ENCODE results near the gene RP9.

RP9 gene

GRCh38 chr7:33128990-33129805, 20.0 kb upstream of the RP9 start, which contains the start of gene BBS9:
Gene BBS9, plus strand, starts transcription at chr7:33129564. Its CDS starts 16,689 bp downstream, at chr7:33146253.
- Histone ChIP-seq H3K27me3 (ENCODE audit: control insufficient read depth, insufficient read depth, low read length) (no peaks in the 10 kb centered on the region), H3K9ac (ENCODE audit: low read length) (peak within 1 kb of the TSS; percentile 34), H3K4me3 (ENCODE audit: low read length) (peak within 1 kb of the TSS; percentile 97), H3K27ac (ENCODE audit: low read depth, low read length) (peak within 1 kb of the TSS; percentile 77), H3K36me3 (ENCODE audit: control insufficient read depth, insufficient read depth, low read length) (no peaks in the 10 kb centered on the region), H3K4me1 (ENCODE audit: control insufficient read depth, insufficient read depth, low read length) (peaks cover 3% of the 10 kb centered on the region)

- Histone ChIP-seq H3K36me3 (ENCODE audit: control insufficient read depth, insufficient read depth, low read length) (no peaks in the 10 kb centered on the region), H3K27me3 (ENCODE audit: control insufficient read depth, insufficient read depth, low read length) (no peaks in the 10 kb centered on the region), H3K27ac (ENCODE audit: low read depth, low read length) (peak overlapping the region; percentile 77), H3K4me1 (ENCODE audit: control insufficient read depth, insufficient read depth, low read length) (peaks cover 3% of the 10 kb centered on the region), H3K4me3 (ENCODE audit: low read length) (peak overlapping the region; percentile 97), H3K9ac (ENCODE audit: low read length) (no peak overlapping the region)
Observed at GRCh38 chr7:33128631-33128989, 19.4 kb upstream of the RP9 start.

GRCh38 chr7:33127085-33127484, 17.9 kb upstream of the RP9 start:
- H3K9ac ChIP-seq (ENCODE audit: low read length): no peak overlapping the region
- H3K4me3 ChIP-seq (ENCODE audit: low read length): no peak overlapping the region

GRCh38 chr7:33118383-33118782, 9.2 kb upstream of the RP9 start:
- Histone ChIP-seq H3K27ac (ENCODE audit: low read depth, low read length) (no peak overlapping the region), H3K4me3 (ENCODE audit: low read length) (no peak overlapping the region), H3K9ac (ENCODE audit: low read length) (no peak overlapping the region), H3K36me3 (ENCODE audit: control insufficient read depth, insufficient read depth, low read length) (no peaks in the 10 kb centered on the region), H3K27me3 (ENCODE audit: control insufficient read depth, insufficient read depth, low read length) (no peaks in the 10 kb centered on the region), H3K4me1 (ENCODE audit: control insufficient read depth, insufficient read depth, low read length) (no peaks in the 10 kb centered on the region)

More at GRCh38 chr7:33127085-33127484, 17.9 kb upstream of the RP9 start:
- Histone ChIP-seq H3K36me3 (ENCODE audit: control insufficient read depth, insufficient read depth, low read length) (no peaks in the 10 kb centered on the region), H3K4me1 (ENCODE audit: control insufficient read depth, insufficient read depth, low read length) (peaks cover 3% of the 10 kb centered on the region), H3K27me3 (ENCODE audit: control insufficient read depth, insufficient read depth, low read length) (no peaks in the 10 kb centered on the region), H3K27ac (ENCODE audit: low read depth, low read length) (no peak overlapping the region)

- Histone ChIP-seq H3K9ac (ENCODE audit: low read length) (no peak overlapping the region), H3K36me3 (ENCODE audit: control insufficient read depth, insufficient read depth, low read length) (no peaks in the 10 kb centered on the region), H3K27ac (ENCODE audit: low read depth, low read length) (no peak overlapping the region), H3K4me1 (ENCODE audit: control insufficient read depth, insufficient read depth, low read length) (no peaks in the 10 kb centered on the region), H3K27me3 (ENCODE audit: control insufficient read depth, insufficient read depth, low read length) (no peaks in the 10 kb centered on the region), H3K4me3 (ENCODE audit: low read length) (no peak overlapping the region)
Observed at GRCh38 chr7:33114976-33115375, 5.8 kb upstream of the RP9 start.

GRCh38 chr7:33111614-33112013, 2.4 kb upstream of the RP9 start:
- H3K9ac ChIP-seq (ENCODE audit: low read length): no peak overlapping the region
- no peak overlapping the region for H3K4me3 ChIP-seq (ENCODE audit: low read length)
- no peaks in the 10 kb centered on the region for H3K27me3 ChIP-seq (ENCODE audit: control insufficient read depth, insufficient read depth, low read length)
- peaks cover 12% of the 10 kb centered on the region for H3K4me1 ChIP-seq (ENCODE audit: control insufficient read depth, insufficient read depth, low read length)
- H3K36me3 ChIP-seq (ENCODE audit: control insufficient read depth, insufficient read depth, low read length): no peaks in the 10 kb centered on the region
- no peak overlapping the region for H3K27ac ChIP-seq (ENCODE audit: low read depth, low read length)

GRCh38 chr7:33109758-33110238, 594 bp upstream of the RP9 start:
- Histone ChIP-seq H3K36me3 (ENCODE audit: control insufficient read depth, insufficient read depth, low read length) (no peaks in the 10 kb centered on the region), H3K4me1 (ENCODE audit: control insufficient read depth, insufficient read depth, low read length) (peaks cover 12% of the 10 kb centered on the region), H3K9ac (ENCODE audit: low read length) (no peak overlapping the region), H3K27me3 (ENCODE audit: control insufficient read depth, insufficient read depth, low read length) (peaks cover 2% of the 10 kb centered on the region), H3K4me3 (ENCODE audit: low read length) (peak overlapping the region; percentile 61), H3K27ac (ENCODE audit: low read depth, low read length) (no peak overlapping the region)

- Histone ChIP-seq H3K4me3 (ENCODE audit: low read length) (peak overlapping the region; percentile 88), H3K4me1 (ENCODE audit: control insufficient read depth, insufficient read depth, low read length) (peaks cover 12% of the 10 kb centered on the region), H3K36me3 (ENCODE audit: control insufficient read depth, insufficient read depth, low read length) (peaks cover 3% of the 10 kb centered on the region), H3K27ac (ENCODE audit: low read depth, low read length) (peak overlapping the region; percentile 72), H3K27me3 (ENCODE audit: control insufficient read depth, insufficient read depth, low read length) (peaks cover 2% of the 10 kb centered on the region), H3K9ac (ENCODE audit: low read length) (peak overlapping the region; percentile 57)
Observed at GRCh38 chr7:33108554-33109004, 625 bp downstream of the RP9 start.

- Histone ChIP-seq H3K4me3 (ENCODE audit: low read length) (peak overlapping the region; percentile 88), H3K27ac (ENCODE audit: low read depth, low read length) (no peak overlapping the region), H3K9ac (ENCODE audit: low read length) (no peak overlapping the region), H3K36me3 (ENCODE audit: control insufficient read depth, insufficient read depth, low read length) (peaks cover 10% of the 10 kb centered on the region), H3K27me3 (ENCODE audit: control insufficient read depth, insufficient read depth, low read length) (peaks cover 2% of the 10 kb centered on the region), H3K4me1 (ENCODE audit: control insufficient read depth, insufficient read depth, low read length) (peaks cover 12% of the 10 kb centered on the region)
Observed at GRCh38 chr7:33107136-33108066, 1.8 kb downstream of the RP9 start.

GRCh38 chr7:33101906-33102305, 7.3 kb downstream of the RP9 start:
- Histone ChIP-seq H3K9ac (ENCODE audit: low read length) (no peak overlapping the region), H3K4me1 (ENCODE audit: control insufficient read depth, insufficient read depth, low read length) (no peaks in the 10 kb centered on the region)

GRCh38 chr7:33100770-33101169, 8.4 kb downstream of the RP9 start:
- no peaks in the 10 kb centered on the region for H3K4me1 ChIP-seq (ENCODE audit: control insufficient read depth, insufficient read depth, low read length)
- no peak overlapping the region for H3K4me3 ChIP-seq (ENCODE audit: low read length)
- peaks cover 33% of the 10 kb centered on the region for H3K36me3 ChIP-seq (ENCODE audit: control insufficient read depth, insufficient read depth, low read length)
- no peak overlapping the region for H3K9ac ChIP-seq (ENCODE audit: low read length)
- H3K27me3 ChIP-seq (ENCODE audit: control insufficient read depth, insufficient read depth, low read length): no peaks in the 10 kb centered on the region
- no peak overlapping the region for H3K27ac ChIP-seq (ENCODE audit: low read depth, low read length)

More at GRCh38 chr7:33101906-33102305, 7.3 kb downstream of the RP9 start:
- H3K36me3 ChIP-seq (ENCODE audit: control insufficient read depth, insufficient read depth, low read length): peaks cover 25% of the 10 kb centered on the region
- peaks cover 2% of the 10 kb centered on the region for H3K27me3 ChIP-seq (ENCODE audit: control insufficient read depth, insufficient read depth, low read length)
- H3K4me3 ChIP-seq (ENCODE audit: low read length): no peak overlapping the region
- H3K27ac ChIP-seq (ENCODE audit: low read depth, low read length): no peak overlapping the region
